ENCODE results near the gene PPFIBP2.
A peak's percentile ranks its signal among the peaks of the same experiment; 100 is the strongest.

Gene PPFIBP2

DNA sequence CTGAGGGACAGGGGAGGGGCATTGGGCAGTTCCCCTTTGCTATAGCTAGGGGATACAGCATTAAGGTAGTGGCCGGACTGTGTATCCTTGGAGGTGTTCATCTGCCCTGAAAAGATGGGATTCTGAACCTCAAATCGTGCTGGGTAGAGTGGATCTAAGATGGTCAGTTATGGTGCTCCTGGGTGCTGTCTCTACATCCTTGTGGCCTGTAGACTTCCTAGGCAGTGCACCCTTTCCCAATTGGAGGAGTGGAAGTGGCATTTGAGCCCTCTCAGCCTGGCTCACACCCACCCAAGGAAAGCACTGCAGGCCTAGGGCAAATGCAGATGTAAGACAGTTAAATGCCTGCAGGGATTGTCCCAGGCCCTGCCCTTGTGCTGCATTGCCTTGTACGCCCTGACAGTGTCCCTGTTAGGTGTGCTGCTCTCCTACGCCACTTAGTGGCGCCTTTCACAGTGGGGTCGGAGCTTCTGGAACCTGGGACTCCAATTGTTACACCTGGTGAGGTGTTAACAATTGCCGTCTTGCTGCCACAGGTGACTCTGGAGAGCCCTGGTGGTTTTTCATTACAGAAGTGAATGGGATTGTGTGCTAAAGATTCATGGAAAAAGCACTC, 35.0 kb downstream of the PPFIBP2 start:
- Histone ChIP-seq H3K4me1 (no peaks in the 10 kb centered on the region), H3K4me2 (ENCODE audit: low read length) (no peak overlapping the region), H3K4me3 (ENCODE audit: low read depth, low read length) (no peak overlapping the region), H3K9me3 (ENCODE audit: control insufficient read depth, low read length) (no peaks in the 10 kb centered on the region), H3K27me3 (ENCODE audit: control insufficient read depth, insufficient read depth, low read length) (no peaks in the 10 kb centered on the region), H3K9ac (no peak overlapping the region), H3K27ac (no peak overlapping the region), H3K36me3 (ENCODE audit: control insufficient read depth, insufficient read depth, low read length) (no peaks in the 10 kb centered on the region), H3K79me2 (no peaks in the 10 kb centered on the region), H2AFZ (no peak overlapping the region)
- TF ChIP-seq, protein P1, sequence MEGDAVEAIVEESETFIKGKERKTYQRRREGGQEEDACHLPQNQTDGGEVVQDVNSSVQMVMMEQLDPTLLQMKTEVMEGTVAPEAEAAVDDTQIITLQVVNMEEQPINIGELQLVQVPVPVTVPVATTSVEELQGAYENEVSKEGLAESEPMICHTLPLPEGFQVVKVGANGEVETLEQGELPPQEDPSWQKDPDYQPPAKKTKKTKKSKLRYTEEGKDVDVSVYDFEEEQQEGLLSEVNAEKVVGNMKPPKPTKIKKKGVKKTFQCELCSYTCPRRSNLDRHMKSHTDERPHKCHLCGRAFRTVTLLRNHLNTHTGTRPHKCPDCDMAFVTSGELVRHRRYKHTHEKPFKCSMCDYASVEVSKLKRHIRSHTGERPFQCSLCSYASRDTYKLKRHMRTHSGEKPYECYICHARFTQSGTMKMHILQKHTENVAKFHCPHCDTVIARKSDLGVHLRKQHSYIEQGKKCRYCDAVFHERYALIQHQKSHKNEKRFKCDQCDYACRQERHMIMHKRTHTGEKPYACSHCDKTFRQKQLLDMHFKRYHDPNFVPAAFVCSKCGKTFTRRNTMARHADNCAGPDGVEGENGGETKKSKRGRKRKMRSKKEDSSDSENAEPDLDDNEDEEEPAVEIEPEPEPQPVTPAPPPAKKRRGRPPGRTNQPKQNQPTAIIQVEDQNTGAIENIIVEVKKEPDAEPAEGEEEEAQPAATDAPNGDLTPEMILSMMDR (IDR thresholded peaks at IDR 0.05): peak; percentile 47

DNA sequence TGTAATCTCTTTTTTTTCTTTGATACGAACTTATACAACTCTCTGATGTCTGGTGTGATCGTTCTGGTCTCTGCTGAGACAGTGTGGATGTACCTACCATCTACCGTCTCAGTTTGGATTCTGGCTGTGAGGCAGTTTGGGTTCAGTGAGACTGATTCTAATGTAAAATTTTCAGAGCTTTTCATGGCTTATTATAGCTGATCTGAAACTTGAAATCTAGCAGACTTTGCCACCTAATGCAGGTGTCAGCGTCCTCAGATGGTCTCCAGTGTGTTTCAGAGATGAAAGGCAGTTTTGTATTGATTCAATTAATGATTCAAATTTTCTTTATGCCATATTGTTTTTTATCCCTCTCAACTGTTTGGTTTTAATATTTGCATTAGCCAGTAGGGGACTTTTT, 35.9 kb downstream of the PPFIBP2 start:
- Histone ChIP-seq H3K9ac (no peak overlapping the region), H3K27me3 (ENCODE audit: control insufficient read depth, insufficient read depth, low read length) (no peaks in the 10 kb centered on the region), H3K4me3 (ENCODE audit: low read depth, low read length) (no peak overlapping the region), H3K4me2 (ENCODE audit: low read length) (no peak overlapping the region), H3K79me2 (no peaks in the 10 kb centered on the region), H3K9me3 (ENCODE audit: control insufficient read depth, low read length) (no peaks in the 10 kb centered on the region), H3K27ac (no peak overlapping the region), H3K36me3 (ENCODE audit: control insufficient read depth, insufficient read depth, low read length) (no peaks in the 10 kb centered on the region), H3K4me1 (peaks cover 9% of the 10 kb centered on the region), H2AFZ (no peak overlapping the region)
- TF ChIP-seq, protein P1 (IDR thresholded peaks at IDR 0.05): no peak

DNA sequence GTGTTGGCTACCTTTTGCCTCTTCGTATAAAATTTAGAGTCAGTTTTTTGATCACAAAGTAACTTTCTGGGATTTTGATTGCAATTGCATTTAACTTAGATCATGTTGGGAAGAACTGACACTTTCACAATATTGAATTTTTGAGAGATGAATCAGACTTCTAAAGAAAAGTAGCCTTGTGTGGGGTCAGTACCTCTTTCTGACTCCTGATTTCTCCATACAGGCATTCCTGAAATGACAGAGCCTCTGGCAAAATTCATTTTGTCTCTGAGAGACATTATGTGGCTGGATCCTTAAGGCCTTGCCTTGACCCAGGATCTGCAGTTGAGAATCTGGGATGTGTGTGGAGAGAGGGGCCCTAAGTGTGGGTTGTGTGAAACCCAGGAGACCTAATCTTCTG, 37.8 kb downstream of the PPFIBP2 start:
- Histone ChIP-seq H3K9me3 (ENCODE audit: control insufficient read depth, low read length) (no peaks in the 10 kb centered on the region), H3K4me1 (peaks cover 12% of the 10 kb centered on the region), H2AFZ (no peak overlapping the region), H3K4me2 (ENCODE audit: low read length) (no peak overlapping the region), H3K27me3 (ENCODE audit: control insufficient read depth, insufficient read depth, low read length) (no peaks in the 10 kb centered on the region), H3K9ac (no peak overlapping the region), H3K4me3 (ENCODE audit: low read depth, low read length) (no peak overlapping the region), H3K79me2 (no peaks in the 10 kb centered on the region), H3K36me3 (ENCODE audit: control insufficient read depth, insufficient read depth, low read length) (no peaks in the 10 kb centered on the region), H3K27ac (no peak overlapping the region)
- TF ChIP-seq, protein P1 (IDR thresholded peaks at IDR 0.05): no peak

DNA sequence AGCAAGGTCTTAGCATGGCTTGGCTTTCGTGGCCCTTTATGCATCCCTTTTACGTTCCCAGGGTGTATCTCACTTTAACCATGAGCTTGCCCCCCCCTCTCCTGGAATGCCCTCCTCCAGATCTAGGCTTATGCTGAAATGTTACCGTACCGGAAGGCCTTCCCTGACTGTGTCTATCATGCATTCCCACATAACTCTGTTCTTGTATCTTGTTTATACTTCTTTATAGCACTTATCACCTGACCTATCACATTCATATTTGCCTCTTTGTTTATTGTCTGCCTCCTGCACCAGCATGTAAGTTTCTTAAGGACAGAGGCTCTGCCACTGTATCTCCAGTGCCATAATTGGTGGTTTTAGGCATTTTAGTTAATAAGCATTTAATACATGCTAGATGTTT, 38.9 kb downstream of the PPFIBP2 start:
- Histone ChIP-seq H3K27ac (no peak overlapping the region), H3K9me3 (ENCODE audit: control insufficient read depth, low read length) (no peaks in the 10 kb centered on the region), H3K4me2 (ENCODE audit: low read length) (no peak overlapping the region), H3K79me2 (no peaks in the 10 kb centered on the region), H3K4me3 (ENCODE audit: low read depth, low read length) (no peak overlapping the region), H2AFZ (no peak overlapping the region), H3K4me1 (peaks cover 12% of the 10 kb centered on the region), H3K36me3 (ENCODE audit: control insufficient read depth, insufficient read depth, low read length) (no peaks in the 10 kb centered on the region), H3K27me3 (ENCODE audit: control insufficient read depth, insufficient read depth, low read length) (no peaks in the 10 kb centered on the region), H3K9ac (no peak overlapping the region)
- TF ChIP-seq, protein P1 (IDR thresholded peaks at IDR 0.05): no peak

DNA sequence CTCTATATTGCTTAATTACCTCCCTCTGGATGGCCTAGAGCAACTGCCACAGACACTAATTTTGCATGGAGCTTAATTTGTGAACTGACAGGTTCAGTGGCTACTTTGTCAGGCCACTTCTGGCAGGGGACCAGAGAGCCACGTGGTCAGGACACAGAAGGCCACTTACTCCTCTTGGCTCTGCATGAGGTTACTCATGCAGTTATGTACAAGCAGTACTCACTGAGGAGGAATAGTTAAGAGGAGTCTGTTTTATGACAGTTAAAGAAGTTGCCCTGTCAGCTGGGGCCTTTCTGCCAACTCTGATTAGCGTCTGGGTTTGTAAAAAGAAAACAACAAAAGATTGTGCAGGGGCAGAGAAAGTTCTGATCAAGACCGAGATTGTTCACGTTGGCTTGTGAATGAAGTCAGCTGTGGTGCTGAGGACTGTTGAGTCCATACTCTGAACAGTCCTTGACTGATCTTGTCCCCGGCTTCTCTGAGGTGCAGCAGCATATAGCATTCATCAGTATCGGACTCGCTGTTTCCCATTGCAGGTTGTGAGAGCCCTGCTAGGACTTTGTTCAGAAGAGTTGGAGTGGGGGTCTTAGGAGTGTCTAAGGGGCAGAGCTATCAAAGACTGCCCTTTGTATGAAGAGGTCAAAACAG, 41.4 kb downstream of the PPFIBP2 start:
- H3K36me3 ChIP-seq (ENCODE audit: control insufficient read depth, insufficient read depth, low read length): no peaks in the 10 kb centered on the region
- TF ChIP-seq, protein P1 (IDR thresholded peaks at IDR 0.05): no peak
- peak overlapping the region; percentile 17 for H3K4me3 ChIP-seq (ENCODE audit: low read depth, low read length)
- H3K27ac ChIP-seq: peak overlapping the region; percentile 72
- peak overlapping the region; percentile 28 for H3K4me2 ChIP-seq (ENCODE audit: low read length)
- peak overlapping the region; percentile 1 for H2AFZ ChIP-seq
- H3K9ac ChIP-seq: no peak overlapping the region
- H3K79me2 ChIP-seq: no peaks in the 10 kb centered on the region
- H3K4me1 ChIP-seq: peaks cover 12% of the 10 kb centered on the region
- H3K27me3 ChIP-seq (ENCODE audit: control insufficient read depth, insufficient read depth, low read length): no peaks in the 10 kb centered on the region
- no peaks in the 10 kb centered on the region for H3K9me3 ChIP-seq (ENCODE audit: control insufficient read depth, low read length)
